ENCODE measurements around the gene BCR. TPM values are rescaled to one million over a fixed set of nuclear protein-coding genes. Genes with fewer than 3 reads are reported as not detected.

The BCR gene
- total and polyA plus RNA-seq, 2 of the 8 experiments (the other 6 are each of a cell fraction or from before 2014, with no cell fraction given) = 66.7 to 130 TPM

GRCh38 chr22:23182309-23183060 is 2.2 kb downstream of the BCR start (continued):
- TF ChIP-seq SIN3A (conservative IDR thresholded peaks at IDR 0.05 in 1 of 2, IDR thresholded peaks at IDR 0.05 in 1 of 2; ENCODE audit: low read depth in 1 of 2, low read length in 2 of 2) = peak in 1 of 2 experiments; percentile 55; a peak in 1 of 4 replicates
- no peak for TF ChIP-seq MAFK (IDR thresholded peaks at IDR 0.05; ENCODE audit: low read depth, low read length)
- TF ChIP-seq GABPA (IDR thresholded peaks at IDR 0.05; ENCODE audit: borderline replicate concordance, insufficient read depth, low read length) = no peak
- no peak for TF ChIP-seq SIX5 (IDR thresholded peaks at IDR 0.05; ENCODE audit: low read depth, low read length)

Data from H1 (cell line).